ENCODE results near the gene MAP3K10.
"Not testable (repeated sequence)": the region's sequence is repeated elsewhere in the genome, so short reads cannot be mapped to it uniquely, and the experiment has no call there.

DNA sequence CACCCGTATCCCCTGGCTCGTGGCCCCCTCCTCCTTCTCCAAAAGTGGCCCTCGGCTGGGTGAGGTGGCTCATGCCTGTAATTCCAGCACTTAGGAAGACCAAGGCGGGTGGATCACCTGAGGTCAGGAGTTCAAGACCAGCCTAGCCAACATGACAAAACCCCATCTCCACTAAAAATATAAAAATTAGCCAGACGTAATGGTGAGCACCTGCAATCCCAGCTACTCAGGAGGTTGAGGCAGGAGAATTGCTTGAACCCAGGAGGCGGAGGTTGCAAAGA, 45.5 kb upstream of the MAP3K10 start:
- TF ChIP-seq CTCF (IDR thresholded peaks at IDR 0.05; ENCODE audit: low read length); EZH2phosphoT487 (IDR thresholded peaks at IDR 0.05; ENCODE audit: low read length); EZH2 (optimal IDR thresholded peaks at IDR 0.05; ENCODE audit: low read depth, low read length): not testable (repeated sequence)

Measured in MM.1S (cell line).